Occipital lobe (tissue), 2 donors: ENCODE measurements around the gene ATP6V0E1. TPM values are rescaled to one million over a fixed set of nuclear protein-coding genes. Genes with fewer than 3 reads are reported as not detected.
"Not testable (repeated sequence)": the region's sequence is repeated elsewhere in the genome, so short reads cannot be mapped to it uniquely, and the experiment has no call there.

ENCODE experiments used
- DNase-seq: peaks from one replicate; lab custom pipeline; 2025; lab: John Stamatoyannopoulos, UW
- total RNA-seq: library from RNA; depleted of rRNA; stranded (reverse); fragments of >200 nt; gene quantifications from one replicate; pipeline ENCODE4 v1.2.3, GENCODE V29; 2014

The ATP6V0E1 gene
- total RNA-seq, 1 donor from 2014 or later, result 43.5 TPM

DNA sequence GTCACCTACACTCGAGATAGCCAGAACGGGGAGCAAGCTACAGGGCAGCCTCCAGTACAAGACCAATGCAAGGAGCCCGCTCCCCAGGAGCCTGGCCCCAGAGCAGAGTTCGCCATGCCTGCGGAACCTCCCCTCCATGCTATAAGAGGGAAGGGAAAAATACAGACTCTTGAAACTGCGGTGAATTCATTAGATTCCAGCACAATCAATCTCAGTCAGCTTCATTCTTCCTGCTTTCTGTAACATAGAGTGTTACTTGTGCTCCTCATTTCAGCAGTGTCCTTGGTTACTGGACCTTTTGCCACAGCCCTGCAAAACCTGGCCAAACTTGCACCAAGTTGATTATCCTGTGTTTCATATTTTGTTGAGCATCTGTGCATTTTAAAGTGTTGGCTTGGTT, 50.4 kb downstream of the ATP6V0E1 start:
- DNase-seq, result no peak

DNA sequence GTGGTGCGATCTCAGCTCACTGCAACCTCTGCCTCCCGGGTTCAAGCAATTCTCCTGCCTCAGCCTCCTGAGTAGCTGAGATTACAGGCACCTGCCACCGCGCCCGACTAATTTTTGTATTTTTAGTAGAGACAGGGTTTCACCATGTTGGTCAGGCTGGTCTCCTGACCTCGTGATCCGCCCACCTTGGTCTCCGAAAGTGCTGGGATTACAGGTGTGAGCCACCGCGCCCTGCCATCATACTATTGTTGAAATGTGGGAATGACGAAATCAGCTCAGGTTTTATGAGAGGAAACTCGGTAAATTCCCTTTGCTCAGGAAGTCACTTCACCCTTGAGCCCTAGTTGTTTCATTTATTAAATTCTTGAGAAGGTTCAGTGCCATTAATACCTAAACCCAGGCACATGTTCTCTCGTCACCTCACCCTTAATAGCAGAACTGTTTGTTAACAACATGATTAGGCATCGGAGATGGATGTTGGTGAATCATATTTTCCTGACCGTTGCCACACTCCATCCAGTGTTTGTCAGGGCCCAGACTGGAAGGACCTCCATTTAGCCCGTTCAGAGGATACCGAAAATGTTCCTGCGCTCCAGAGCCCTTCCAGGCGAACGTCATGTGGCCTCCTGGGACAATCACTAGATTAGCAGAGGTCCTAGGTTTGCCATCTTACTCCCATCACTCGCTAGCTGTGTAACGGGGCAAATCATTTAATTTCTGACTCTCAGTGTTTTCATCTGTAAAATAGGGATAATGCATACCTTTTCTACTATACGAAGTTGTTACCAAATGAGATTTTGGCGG, 52.5 kb downstream of the ATP6V0E1 start:
- no peak for DNase-seq

DNA sequence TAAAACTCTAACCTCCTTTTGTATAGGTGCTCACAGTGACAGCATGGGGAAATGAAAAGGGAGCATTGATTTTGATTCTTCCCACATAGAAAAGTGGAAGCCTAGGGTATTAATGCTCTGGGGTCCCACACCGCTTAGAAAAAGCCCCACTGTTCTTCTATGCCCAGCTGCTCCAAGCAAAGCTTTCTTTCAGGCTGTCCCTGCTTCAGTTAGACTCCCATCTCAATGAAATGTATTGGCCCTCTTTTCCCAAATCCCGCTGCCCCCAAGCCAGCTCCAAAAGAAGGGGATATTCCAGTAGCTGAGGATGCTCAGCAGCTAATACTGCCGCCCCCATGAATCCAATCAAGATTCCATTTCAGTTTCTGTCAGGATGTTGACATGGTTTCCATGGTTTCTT, 55.6 kb downstream of the ATP6V0E1 start:
- no peak for DNase-seq

DNA sequence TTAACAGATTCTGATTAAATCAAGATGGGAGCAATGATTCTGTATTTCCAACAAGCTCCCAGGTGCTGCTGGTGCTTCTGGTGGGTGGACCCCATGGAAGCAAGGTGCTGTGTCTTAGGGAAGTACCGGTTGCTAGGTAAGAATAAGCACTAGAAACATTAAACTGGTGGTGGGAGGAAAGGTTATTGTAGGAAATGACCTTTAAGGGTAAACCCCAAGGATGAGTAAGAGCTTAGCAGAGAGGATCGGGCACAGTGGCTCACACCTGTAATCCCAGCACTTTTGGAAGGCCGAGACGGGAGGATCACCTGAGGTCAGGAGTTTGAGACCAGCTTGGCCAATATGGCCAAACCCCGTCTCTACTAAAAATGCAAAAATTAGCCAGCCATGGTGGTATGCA, 56.4 kb downstream of the ATP6V0E1 start:
- no peak for DNase-seq

DNA sequence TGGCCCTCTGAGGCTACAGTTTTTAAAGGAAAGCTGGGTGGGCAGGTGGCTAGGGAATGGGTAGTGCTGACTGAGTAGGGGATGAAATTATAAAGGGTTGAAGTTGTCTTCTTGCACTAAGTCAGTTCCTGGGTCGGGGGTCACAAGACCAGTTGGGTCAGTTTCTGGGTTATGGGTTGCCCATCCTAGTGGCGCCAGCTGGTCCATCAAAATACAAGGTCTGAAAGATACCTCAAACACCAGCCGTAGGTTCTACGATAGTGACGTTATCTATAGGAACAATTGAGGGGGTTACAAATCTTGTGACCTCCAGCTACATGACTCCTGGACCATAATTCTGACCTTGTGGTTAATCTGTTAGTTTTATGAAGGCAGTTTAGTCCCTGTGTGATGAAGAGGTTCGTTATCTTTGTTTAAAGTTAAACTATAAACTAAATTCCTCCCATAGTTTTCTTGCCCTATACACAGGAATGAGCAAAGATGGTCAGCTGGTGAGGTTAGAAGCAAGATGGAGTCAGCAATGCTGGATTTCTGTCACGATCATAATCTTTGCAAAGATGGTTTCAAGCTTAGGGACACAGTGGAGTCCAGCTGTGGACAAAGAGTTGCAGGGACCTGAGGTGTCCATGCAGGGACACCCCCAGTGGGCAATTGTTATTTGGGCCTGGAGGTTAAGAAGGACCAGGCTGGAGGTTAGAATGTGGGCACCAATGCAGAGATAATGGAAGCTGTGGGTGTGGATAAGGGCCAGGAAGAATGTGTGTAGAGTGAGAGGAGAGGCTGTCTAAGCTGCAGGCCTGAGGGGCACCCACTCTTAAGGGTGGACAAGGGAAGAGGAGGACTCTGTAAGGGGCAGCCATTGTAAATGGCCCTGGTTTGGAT, 58.6 kb downstream of the ATP6V0E1 start:
- DNase-seq, result no peak

DNA sequence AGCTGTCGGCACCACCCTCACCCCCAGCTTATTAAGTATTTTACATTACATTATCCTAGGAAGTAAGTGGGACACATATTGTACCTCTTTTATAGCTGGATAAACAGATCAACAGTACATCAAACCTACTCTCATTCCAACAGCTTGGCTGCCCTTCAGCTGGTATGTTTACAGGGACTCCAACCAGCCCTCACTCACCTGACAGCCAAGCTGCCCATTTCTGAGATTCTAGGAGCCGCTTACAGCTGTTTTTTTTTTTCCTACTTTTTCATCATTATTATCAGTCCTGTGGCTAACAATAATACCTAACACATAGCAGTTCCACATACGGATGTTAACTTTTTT, 59.2 kb downstream of the ATP6V0E1 start:
- DNase-seq, result no peak

DNA sequence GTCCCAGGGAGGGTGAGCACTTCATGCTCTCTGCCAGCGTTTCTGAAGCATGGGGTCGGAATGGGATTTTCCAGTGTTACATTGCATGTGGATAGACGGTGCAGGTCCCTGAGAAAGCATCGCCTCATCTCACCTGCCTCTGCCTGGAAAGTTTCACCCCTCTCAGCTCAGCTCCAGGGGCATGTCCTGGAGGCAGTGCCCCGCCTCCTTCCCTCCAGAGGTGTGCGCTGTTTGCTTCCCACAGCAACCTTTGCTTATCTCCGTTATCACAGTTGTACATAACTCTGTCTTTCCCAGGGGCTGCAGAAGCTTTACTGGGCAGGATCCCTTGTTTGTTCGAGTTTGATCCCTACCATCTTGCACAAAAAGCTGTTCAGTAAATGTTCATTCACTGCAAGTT, 61.9 kb downstream of the ATP6V0E1 start:
- DNase-seq, result no peak

DNA sequence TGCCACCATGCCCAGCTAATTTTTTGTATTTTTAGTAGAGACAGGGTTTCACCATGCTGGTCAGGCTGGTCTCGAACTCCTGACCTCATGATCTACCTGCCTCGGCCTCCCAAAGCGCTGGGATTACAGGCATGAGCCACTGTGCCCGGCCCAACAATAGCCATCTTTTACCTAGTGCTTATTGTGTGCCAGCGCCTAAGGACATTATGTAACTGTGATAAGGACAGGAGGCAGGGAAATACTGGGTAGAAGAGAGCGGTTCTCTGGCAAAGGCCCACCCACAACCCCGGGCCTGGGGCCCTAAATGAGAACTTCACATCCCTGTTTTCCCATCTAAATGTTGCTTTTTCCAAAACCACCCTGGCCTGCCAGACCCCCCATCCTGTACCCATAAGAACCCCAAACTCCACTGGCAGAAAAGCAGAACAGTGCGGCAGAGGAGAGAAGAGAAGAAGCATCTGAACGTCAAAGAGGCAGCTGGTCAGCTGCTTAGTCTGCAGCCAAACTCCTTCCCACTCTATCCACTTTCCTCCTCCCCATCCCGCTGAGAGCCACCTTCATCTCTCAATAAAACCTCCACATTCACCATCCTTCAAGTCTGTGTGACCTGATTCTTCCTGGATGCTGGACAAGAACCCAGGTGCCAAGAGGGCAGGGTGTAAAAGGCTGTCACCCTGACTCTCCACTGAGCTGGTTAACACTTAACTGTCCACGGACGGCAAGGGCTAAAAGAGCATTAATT, 63.7 kb downstream of the ATP6V0E1 start:
- not testable (repeated sequence) for DNase-seq

DNA sequence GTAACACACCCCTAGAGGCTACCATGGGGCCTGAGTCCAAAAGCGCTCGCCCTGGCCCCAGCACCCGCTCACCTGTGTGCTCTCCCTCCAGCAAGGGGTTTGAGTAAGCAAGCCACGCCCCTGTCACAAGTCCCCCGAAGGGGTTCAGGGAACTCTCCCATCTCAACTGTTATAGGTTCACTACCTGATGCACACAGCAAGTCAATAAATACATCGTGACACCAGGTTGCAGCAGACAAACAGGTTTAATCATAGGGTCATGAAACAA, 64.2 kb downstream of the ATP6V0E1 start:
- no peak for DNase-seq

DNA sequence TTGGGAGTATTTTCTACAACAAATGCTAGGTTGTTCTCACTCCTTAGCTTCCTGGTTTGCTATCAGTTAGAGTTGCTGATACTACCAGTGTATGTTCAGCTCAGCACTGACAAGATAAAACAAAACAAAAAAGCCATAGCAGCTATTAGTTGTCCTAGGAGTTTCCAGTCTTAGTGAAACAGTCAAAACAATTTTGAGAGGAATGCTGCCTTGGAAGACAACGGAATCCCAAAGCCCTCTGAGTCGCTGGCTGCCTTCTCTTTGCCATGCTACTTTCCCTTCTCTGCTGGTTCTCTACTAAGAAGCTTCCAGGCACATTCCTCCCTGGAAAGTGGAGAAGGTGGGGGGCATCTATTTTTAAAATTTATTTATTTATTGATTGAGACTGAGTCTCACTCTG, 67.2 kb downstream of the ATP6V0E1 start:
- no peak for DNase-seq

DNA sequence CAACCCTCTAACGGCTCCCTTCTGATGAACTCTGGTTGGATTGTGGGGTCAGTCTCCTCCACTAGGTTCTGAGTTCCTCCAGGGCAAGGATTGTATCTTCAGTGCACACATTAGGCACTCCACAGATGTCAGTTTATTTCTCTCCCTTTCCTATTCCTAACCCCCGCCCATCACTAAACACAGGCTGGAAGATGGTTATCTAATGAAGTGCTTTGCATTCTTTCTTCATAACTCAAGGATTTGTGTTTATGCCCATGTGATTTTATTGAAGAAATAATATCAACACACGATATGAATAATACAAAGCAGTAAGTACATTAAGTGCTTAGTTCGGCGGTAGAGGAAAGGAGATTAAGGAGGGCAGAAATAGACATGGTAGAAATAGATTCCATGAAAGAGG, 68.2 kb downstream of the ATP6V0E1 start:
- DNase-seq, result no peak

DNA sequence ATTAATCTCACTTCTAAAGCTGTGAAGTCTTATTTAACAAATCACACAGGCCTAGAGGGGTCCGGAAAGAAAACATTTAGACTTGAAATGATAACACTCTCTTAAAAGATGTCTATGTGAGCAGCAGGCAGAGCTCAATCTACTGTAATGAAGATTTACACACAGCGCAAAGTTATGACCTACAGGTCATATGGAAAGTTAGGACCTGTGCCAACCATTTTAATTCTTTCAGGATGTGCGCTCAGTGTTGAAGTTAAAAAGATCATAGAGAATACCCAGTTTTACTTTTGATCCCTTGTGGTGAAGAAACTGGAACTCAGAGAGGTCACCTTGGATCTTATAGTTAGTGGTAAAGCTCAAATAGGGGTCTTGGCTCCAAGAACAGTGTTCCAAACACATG, 69.5 kb downstream of the ATP6V0E1 start:
- no peak for DNase-seq

DNA sequence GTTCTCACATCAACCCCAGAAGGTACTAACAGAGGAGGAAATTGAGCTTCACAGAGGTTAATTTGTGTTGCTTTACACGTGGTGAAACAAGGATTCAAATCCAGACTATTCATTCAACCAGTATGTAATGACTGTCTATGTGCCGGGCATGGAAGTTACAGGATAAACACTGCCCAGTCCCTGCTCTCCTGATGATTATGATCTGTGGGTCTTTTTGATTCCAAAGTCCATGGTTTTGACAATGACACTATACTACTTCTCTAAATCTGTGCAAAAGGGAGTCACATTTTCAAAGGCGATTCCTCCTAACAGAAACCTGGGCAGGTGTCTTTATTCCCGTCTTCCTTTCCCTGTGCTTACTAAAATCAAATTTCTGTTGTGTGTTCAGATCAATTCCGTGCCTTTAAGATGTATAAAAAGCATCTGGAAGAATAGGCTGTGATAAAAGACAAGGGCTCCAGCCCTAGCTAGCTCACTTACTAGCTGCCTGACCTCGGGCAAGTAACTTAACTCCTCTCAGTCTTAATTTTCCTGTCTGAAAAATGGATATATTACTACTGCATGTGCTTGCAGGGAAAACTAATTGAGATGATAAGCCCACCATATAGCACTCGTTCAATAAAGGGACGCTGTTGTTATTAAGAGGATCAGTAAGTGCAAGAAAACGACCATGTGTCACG, 71.6 kb downstream of the ATP6V0E1 start:
- no peak for DNase-seq

DNA sequence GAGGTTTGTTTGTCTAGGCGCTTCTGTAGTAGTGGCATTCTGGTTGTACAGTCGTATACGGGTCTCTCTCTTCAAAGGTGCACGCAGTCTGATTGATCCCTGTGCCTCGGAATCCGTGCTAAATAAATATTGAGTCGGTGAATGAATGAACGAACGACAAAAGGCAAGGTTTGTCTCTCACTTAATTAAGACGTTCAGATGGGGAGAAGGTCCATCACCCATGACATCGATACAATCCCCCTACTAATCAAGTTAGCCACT, 72.1 kb downstream of the ATP6V0E1 start:
- DNase-seq, result no peak

DNA sequence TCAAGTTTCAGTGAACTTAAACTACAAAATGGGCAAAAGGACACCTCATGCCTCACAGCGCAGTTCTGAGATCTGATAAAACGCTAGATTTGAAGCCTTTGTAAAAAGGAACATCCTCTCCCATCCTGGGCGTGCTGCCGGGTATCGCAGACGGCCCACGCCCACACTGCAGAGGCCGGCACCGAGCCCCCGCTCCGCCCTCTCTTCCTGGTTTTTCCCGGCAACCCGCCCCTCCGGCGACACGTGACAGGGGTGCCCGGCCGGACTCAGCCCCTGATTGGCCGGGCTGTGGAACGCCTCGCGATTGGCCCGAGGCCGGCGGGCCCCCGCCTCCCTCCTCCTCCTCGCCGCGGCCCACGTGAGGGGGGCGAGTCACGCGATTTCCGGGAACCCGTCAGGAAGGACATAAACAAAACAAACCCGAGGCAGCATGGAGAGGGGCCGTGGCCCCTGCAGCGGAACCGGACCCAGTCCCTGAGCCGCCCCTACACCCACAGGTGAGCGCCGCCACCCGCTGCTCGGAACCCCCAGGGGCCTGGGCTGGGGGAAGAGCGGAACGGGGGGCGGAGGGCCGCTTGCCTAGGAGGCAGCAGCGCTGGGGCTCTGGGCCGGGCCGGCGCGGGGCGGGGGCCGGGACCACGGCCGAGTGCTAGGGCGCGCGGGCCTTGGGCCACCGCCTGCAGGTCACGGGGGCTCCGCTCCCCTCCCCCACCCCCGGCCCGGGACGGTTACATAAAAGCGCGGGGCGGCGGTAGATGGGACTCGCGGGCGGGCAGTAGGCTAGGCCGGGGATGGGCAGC, 72.6 kb downstream of the ATP6V0E1 start, which contains the start of gene CREBRF:
CREBRF (plus strand) TSS at position 370 of the 800 bp plus-strand sequence. CDS start 24,424 bp downstream, outside the sequence.
- peak; percentile 94 for DNase-seq

DNA sequence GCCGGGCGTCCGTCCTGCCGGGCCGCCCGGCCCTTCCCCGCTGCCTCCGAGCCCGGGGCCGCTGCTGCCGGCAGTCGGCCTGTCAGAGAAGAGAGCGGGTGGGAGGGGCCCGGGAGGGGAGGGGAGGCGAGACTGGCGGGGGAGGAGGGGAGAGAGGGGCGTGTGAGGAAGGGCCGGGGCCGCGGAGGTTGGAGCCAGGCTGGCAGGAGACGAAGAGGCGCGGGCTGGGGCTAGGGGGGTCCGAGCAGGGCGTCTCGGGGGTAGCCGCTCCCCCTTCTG, 73.2 kb downstream of the ATP6V0E1 start:
- DNase-seq, result no peak

DNA sequence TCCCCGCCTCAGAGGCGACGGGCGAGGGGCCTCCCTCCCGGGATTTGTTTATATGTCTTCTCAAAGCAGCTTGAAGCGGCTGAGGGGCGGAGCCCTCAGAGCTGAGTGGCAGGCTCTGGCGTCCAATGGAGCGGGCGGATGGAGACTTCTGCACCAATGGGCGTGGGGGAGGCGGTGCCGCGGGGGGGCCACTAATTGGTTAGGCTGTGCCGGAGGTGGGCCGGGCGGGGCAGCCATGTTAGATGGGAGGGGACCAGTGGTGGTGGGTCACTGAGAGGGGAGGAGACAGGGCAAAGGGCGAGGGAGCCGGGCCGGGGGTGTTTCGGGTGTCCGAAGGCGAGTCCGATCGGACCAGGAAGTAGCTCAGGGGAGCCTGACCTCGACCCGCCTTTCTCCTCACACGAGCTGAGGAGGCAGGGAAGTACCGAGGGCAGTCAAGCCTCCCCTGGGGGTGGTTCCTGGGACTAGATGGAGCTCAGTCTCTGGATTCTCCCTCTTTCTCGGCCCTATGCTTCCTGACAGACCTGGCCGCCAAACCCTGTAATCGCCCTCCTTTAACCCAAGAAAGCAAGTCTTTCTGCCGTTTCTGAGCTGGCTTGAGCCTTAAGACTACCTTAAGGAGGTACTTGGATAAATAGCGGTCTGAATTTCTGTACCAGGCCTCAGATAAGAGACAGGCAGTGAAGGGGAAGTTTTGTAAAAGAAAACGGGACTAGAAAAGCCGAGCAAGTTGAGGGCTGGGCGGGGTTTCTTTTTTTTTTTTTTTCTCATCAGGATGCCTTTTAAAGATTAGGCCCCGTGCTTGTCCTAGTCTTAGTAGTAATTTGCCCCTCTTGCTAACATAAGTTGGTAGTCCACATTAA, 73.7 kb downstream of the ATP6V0E1 start:
- DNase-seq, result peak; percentile 99

DNA sequence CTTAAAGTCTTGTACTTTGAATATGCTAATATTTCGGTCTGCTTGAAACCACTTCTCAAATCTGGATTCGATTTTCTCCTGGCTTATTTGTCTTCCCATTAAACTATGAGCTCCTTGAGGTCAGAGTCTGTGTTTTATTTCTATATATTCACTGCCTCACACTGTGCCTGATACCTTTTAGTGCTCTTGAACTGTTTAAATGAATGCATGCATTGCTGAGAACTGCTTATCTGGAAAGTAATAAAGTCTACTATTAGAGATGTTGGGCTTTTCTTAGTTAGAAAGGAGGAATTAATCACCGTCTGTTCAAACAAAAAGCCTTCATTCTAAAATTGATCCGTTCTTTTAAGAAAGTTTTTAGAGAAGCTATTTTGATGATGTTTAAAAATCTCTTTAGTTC, 78.6 kb downstream of the ATP6V0E1 start:
- no peak for DNase-seq

DNA sequence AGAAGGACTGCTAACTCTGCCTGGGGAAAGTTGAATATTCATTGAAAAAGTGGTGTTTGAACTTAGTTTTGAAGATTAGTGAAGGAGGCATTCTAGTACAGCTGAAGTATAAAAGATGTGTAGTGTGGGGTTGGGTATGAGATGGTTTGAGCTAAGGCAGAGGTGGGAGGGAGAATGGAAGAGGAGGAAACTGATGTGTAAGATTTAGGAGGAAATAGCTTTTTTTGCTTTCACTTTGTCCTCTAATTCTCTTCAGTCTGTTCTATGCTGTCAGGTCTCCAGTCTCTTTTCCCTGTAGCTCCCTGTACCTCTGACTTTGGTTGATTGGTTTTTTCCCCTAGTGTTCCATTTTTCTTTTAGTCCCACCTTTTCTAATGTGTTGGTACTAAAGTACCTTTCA, 81.6 kb downstream of the ATP6V0E1 start:
- no peak for DNase-seq

DNA sequence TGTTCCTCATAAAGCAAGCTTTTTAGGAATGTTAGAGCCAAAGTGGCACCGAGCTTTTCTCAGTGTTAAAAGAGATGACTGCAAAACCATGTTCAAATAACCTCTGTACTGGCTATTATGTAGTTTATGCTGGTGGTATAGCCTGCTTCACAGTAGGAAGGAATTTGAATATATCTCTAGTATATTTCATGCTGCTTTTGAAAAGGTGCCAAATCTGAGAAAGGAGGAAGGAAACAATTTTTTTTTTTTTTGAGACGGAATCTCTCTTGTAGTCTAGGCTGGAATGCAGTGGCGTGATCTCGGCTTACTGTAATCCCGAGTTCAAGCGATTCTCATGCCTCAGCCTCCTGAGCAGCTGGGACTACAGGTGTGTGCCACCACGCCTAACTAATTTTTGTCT, 86.1 kb downstream of the ATP6V0E1 start:
- DNase-seq, result no peak
